GM18499 (cell line): ENCODE results near the gene NOX4.
"Not testable (repeated sequence)": the region's sequence is repeated elsewhere in the genome, so short reads cannot be mapped to it uniquely, and the experiment has no call there.

ENCODE experiments used
- ATAC-seq: cut with Tn5 transposase; IDR thresholded peaks from one replicate; pipeline ENCODE4 v1.9.1; 2021; ENCODE audit warnings: moderate number of reproducible peaks; ENCODE audit not compliant: insufficient read depth, unreplicated experiment

NOX4 gene

DNA sequence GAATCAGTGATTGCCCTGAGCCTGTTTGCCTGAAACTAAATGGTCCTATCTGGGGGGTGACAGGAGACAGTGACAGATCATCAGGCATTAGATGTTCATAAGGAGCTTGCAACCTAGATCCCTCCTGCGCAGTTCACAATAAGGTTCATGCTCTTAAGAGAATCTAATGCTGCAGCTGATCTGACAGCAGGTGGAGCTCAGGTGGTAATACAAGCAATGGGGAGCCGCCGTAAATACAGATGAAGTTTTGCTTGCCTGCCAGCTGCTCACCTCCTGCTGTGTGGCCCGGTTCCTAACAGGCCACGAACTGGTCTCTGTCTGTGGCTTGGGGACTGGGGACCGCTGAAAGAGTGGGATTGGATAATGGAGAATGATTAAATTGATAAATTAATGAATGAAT lies 14.0 kb downstream of the NOX4 start:
- no peak for ATAC-seq

DNA sequence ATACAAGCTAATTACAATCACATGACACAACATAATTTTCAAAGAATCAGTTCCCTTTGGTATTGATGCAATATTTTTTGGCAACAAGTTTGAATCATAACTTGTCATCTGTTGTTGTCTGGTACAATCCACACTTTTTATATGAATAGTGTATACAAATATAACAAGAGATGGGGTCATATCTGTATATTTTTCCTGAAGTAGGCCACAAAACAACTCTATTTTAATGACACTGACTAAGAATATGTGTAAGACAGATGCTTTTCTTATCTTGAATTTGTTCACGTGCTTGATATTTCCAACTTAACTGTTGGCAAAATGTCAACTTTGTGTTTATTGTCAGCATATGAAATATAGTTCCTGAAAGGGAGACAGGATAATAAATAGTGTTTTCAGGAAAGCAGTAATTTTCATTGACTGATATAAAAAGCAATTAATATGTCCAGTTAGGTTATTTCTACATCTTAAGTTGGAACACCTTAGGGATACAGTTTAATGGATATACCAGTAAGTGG lies 27.9 kb downstream of the NOX4 start:
- ATAC-seq = no peak

DNA sequence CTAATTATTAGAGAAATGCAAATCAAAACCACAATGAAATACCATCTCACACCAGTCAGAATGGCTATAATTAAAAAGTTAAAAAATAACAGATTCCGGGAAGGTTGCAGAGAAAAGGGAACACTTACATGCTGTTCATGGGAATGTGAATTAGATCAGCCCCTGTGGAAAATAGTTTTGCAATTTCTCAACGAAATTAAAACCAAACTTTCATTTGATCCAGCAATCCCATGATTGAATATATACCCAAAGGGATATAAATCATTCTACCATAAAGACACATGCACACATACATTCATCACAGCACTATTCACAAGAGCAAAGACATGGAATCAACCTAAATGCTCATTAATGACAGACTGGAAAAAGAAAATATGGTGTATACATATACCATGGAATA lies 32.5 kb downstream of the NOX4 start:
- ATAC-seq = no peak

DNA sequence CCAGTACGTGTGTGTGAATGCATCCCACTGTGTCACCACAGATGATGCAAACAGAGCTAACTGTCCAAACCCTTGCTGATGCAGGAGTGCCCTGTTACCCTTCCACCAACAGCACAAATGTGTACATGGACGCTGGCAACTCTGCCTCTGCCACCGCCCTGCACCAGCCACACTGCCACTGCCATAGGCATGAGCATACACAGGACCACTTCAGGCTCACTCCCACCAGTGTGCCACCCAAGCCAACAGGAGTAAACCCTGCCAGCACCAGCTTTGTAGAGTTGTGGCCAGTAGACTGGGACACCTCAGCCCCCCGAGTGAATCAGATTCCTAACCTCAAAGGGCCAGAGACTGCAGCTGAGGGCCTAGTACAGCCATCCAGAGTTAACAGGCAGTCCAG lies 34.0 kb downstream of the NOX4 start:
- no peak for ATAC-seq

DNA sequence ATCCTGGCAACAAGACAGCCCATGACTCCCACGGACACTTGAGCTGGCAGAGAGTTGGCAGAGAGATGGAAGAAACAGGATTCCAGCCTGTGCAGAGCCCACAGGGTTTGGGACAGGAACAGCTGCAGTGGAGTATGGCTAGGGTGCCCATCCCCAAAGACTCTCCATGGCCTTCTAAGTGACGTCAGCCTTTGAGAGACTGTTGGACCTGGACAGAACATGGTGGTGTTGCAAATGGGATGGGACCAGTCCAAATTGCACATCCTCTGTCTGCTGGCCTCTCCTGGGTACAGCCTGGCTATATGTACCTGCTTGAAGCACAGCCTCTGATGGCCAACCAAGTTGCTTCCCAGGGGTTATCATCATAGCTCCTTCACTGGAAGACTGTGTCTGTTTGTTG lies 34.5 kb downstream of the NOX4 start:
- no peak for ATAC-seq

DNA sequence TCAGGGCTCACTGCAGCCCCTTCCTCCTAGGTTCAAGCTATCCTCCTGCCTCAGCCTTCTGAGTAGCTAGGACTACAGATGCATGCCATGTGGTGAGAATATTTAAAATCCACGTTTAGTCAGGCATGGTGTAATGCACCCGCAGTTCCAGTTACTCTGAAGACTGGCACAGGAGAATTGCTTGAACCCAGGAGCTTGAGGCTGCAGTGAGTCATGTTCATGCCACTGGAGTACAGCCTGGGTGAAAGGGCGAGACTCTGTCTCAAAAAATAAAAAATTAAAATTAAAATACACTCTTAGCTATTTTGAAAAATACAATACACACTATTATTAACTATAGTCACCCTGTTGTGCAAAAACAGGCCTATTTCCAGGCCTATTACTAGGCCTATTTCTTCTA lies 38.4 kb downstream of the NOX4 start:
- no peak for ATAC-seq

DNA sequence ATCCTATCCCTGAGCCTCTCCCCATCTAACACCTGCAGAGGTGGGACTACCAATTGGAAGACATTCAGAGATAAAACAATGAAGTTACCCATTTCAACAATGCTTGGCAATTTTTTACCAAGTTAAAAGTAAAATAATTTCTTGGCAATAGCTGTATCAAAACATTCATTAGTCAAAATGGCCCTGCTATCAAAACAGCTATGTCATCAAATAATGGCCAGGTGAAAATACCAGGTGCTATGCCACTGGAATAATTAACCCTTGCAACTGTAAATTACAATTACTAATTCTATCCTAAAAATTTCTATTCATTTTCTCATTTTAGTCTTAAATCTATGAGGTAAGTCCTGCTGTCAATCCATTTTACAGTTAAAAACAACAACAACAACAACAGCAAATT lies 43.3 kb downstream of the NOX4 start:
- no peak for ATAC-seq

DNA sequence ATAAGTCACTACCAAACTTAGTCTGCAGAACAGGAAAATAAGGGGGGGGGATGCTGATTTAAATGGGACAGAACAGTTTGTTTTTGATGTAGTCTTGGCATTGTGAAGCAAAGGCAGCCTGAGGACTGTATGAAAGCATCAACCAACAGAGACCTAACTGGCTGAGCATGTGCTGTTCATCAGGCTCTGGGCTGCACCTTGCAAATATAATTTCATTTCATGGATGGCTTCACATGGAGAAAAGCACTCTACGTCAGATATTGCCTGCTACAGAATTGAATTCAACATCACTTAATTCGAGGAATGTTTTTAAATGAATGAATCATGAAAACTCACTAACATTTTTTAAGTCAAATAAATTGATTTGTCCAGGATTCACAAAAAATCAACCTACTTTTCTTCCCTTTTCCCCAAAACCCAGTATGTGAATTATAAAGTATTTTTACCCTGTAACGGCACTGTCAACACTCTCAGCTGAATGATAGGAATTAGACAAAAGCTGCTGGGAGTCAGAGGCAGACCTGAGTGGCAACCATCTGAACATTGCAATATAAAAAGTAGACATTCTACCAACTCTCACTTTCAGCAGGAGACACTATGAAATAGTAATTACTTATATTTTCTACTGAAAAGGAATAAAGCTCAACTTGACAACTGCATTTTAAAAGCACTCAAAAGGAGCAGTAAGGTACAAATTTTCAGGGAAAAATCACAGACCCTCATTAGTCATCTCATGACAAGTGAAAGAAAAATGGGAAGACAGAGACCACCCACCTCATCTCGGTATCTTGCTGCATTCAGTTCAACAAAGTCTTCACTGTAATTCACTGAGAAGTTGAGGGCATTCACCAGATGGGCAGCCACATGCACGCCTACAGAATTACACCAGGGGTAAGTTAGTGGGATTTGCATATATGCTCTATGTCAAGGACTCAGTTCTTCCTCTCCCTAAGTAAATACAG lies 47.5 kb downstream of the NOX4 start:
- no peak for ATAC-seq

DNA sequence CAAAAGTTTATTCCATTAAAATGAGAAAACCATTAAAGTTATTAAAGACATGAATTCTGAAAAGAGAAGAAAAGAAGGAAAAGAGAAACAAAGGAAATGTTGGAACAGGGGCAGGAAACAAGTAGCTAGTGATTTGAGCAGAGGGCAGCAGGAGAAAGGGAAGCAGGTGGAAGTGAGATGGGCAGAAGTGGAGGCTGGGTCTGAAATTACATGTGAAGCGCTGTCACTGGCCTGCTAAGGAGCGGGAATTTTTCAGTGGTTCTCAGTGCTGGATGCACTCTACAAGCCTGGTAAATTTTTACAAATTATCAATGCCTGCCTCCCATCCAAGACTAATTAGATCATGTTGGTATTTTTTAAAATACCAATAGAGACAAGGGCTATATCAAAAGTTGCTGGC lies 48.4 kb downstream of the NOX4 start:
- no peak for ATAC-seq

DNA sequence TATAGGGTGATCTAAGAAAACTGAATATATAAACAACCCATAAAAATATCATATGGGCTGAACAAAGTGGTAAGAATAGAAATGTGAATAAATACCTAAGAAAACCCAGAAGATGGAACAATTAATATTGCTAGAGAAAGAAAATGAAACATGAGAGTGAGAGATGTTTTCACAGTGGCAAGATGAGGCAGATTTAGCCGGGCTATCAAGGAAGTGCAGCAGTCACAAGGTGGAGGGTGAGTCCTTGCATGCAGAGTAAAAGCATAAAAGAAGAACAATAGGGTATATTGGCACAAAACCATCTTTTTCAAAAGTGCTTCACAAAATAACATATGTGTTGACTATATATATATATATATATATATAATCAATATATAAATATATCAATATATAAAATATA lies 49.6 kb downstream of the NOX4 start:
- no peak for ATAC-seq

DNA sequence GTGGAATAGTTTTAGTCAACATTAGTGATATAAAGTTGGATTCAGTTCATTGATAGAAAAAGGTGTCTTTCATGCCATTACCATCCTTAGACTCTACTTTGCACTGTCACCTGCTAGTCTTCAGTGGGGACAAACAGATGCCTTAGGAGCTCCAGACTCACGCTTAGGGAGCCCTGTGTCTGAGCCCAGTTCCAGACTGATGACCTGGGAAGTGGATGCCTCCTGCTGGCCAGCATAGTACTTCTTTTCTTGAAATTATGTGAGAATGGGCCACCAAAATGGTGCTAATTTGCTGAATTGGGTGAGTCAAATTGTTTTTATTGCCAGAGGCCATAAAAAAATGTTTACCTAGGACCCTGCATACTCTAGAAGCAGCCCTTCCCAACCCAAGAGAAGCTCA lies 53.9 kb downstream of the NOX4 start:
- ATAC-seq = no peak

DNA sequence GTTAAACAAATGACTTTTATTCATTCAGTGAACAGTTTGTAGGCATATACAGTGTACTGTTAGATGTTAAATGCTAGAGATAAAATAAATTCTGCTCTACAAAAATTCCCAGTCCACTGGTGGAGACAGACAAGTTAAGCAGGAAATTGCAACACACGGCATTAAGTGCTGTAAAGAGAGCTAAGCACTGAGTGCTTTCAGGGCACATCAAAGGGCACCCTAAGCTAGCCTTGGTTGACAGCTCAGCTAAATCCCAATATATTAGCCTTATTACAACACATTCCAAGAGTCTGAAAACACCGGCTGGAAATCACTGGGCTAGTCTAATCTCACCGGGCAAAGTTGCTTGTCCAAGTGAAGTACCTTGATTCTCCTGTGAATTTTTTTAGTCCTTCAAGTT lies 55.1 kb downstream of the NOX4 start:
- no peak for ATAC-seq

DNA sequence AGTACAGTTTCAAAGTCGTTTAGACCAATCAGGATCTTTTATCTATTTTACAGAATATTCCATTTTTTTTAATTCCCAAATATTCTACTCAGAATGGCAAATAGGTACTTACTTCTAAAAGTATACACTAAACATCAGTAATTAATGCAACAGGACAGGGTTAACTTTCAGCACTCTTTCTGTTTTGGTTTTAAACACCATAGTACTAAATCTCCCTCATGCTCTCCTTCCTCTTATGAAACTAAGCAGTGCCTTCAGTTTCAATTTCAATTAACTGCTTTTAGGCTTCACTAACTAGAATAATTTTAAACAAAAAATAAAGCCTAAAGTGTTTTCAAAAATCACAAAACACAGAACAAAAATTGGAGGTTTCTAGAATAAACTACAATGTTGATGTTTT lies 57.9 kb downstream of the NOX4 start:
- ATAC-seq = no peak

DNA sequence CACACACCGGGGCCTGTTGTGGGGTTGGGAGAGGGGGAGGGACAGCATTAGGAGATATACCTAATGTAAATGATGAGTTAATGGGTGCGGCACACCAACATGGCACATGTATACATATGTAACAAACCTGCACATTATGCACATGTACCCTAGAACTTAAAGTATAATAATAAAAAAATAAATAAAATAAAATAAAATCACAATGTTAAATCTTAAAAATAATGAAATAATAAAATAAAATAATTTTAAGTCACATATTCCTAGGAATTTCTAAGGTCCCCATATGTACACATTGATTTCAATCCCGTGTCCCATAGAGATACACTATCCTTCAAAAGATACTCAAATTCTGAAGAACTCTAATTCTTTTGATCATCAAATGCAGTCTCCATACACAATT lies 59.0 kb downstream of the NOX4 start:
- ATAC-seq = not testable (repeated sequence)

DNA sequence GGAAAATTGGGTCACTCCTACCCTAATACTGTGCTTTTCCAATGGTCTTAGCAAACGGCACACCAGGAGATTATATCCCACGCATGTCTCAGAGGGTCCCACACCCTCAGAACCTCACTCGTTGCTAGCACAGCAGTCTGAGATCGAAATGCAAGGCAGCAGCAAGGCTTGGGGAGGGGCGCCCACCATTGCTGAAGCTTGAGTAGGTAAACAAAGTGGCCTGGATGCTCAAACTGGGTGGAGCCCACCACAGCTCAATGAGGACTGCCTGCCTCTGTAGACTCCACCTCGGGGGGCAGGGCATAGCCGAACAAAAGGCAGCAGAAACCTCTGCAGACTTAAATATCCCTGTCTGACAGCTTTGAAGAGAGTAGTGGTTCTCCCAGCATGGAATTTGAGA lies 64.7 kb downstream of the NOX4 start:
- not testable (repeated sequence) for ATAC-seq

DNA sequence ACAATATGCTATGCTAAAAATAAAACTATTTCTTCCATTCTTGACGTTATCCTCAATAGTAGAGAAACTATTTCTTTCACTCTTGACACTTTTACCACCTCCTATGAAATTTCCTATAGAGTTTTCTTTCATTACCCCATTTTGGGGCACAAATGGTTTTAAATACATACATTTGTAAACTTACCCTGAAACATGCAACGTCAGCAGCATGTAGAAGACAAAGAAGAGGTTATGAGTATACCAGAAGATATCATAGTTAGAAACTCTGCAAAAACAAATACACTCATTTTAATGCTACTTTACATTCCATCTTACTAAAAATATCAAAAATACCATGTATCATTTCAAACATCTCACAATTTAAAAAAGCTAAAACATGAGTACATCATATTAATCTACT lies 69.5 kb downstream of the NOX4 start:
- no peak for ATAC-seq

DNA sequence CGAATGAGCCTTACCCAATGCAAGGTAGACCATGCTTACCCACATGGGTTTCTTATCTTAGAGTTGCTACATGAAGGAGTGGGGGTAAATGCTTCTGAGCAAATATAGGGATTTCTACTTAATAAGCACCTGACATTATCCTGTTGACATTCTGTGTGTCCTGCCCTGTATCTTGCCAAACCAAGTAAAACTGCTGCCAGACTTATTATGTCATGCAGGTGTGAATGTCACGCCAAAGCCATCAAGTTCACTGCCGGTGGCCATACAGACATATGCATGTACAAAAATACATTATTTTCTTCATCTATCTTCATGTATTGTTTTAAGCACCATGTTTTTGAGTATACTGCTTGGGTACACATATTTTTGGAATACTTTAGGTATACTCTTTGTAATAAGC lies 70.2 kb downstream of the NOX4 start:
- ATAC-seq = no peak

DNA sequence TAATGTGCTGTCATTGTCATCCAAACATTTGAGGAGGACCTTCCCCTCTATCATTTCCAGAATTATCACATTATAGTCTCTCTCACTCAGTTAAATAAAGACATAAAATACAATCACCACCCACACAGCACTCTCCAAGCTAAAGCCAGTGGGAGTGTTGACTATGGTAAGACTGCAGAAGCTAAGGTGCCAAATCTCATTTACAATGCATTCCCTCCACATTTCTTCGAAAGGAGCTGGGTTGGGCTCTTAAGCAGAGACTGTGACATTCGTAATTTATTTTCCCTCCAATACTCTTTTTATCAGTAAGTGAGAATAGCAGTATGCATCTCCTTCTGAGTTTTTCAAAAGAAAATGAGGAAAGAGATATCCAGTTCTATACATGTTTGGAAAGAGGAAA lies 74.2 kb downstream of the NOX4 start:
- no peak for ATAC-seq

DNA sequence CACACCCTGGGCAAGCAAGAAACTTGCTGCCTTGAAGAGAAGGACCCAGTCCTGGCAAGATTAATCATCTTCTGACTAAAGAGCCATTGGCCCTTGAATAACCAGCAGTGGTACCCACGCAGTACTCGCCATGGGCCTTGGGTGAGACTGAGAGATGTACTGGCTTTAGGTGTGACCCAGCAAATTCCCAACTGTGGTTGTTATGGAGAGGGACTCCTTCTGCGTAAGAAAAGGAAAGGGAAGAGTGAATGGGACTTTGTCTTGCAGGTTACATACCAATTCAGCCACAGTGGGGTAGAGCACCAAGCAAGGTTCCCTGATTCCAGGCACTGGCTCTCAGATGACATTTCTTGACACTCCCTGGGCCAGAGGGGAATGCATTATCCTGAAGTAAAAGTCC lies 80.1 kb downstream of the NOX4 start:
- not testable (repeated sequence) for ATAC-seq

DNA sequence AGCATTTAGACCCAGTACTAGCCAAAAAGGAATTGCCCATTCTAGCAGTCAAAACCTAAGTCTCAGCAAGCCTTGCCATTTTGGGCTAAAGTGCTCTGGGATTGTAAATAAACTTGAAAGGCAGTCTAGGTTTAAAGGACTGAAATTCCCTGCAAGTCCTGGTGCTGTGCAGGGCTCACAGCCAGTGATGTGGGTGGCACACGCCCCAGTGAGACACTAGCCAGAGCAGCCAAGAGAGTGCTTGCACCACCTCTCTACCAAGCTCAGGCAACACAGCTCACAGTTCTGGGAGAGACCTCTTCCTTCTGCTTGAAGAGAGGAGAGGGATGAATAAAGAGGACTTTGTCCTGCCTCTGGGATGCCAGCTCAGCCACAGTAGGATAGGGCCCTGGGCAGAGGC lies 80.5 kb downstream of the NOX4 start:
- ATAC-seq = not testable (repeated sequence)

DNA sequence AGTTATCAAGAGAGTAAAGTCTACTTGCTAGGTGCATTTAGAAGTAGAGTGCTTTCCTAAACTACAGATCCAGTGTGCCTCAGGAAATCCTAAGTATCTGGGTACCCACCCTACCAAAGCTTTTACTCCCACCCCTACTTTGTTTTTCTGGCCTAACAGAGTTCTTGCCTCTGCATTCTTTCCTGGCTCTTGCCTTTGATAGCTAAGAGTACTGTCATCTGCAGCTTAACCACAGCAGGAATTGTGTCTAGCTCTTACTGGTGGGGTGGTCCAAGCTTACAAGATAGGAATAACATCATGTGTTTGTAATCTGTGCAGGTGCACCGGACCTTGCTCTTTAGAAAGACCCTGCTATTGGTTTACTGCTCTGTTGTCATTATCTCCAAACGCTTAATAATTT lies 82.7 kb downstream of the NOX4 start:
- ATAC-seq = not testable (repeated sequence)

DNA sequence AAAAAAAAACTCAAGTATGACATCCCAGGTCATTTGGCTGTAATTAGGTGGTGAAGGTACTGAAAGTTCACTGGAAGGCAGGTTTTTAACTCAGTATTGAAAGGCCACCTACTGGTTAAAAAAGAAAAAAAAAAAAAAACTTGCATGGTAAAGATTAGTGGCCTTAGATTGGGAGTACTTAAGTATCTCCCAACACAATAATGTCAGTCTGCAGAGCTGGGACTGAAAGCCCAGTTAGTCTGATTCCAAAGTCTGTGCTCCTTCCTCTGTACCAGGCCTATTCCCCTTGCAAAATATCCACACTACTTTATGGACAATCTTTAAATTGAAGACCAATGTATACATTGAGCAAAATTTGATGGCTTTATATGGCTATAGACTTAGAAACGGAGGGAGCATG lies 85.5 kb downstream of the NOX4 start:
- no peak for ATAC-seq
